Right kidney (tissue), 9 donors: ENCODE measurements around the gene XG.
"Not testable (repeated sequence)": the region's sequence is repeated elsewhere in the genome, so short reads cannot be mapped to it uniquely, and the experiment has no call there.

Source experiments
- DNase-seq: peaks from one replicate; pipeline ENCODE4 v3.0.0-alpha.2; 2016
- long read RNA-seq, 8 donors: transcript quantifications; one replicate each; lab custom pipeline, GENCODE V29; 2026

XG gene, protein sequence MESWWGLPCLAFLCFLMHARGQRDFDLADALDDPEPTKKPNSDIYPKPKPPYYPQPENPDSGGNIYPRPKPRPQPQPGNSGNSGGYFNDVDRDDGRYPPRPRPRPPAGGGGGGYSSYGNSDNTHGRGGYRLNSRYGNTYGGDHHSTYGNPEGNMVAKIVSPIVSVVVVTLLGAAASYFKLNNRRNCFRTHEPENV
- long read RNA-seq, donor 1, result 0 reads
- long read RNA-seq, donor 2, result 0 reads
- long read RNA-seq, donor 3, result 0 reads
- long read RNA-seq, donor 4, result 0 reads
- long read RNA-seq, donor 5, result 0 reads
- long read RNA-seq, donor 6, result 0 reads
- long read RNA-seq, donor 7, result 0 reads
- long read RNA-seq, donor 8, result 0 reads

DNA sequence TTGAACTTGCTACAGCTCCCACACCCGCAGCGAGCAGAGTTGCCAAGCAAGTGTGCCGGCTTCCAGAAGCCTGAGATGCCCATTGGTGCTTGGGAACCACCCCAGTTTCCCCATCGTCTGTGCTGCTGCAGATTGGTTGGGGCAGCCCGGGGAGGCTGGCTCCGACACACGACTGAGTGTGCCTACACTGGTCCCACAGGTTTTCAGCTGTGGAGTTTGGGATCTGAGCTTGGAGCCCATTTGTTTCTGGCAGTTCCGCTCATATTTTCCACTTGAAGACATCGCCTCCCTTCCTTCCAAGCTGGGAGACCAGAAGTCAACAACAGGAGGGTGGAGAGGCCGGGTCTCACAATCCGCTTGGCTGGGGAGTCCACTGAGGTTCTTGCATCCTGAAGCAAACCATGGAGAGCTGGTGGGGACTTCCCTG is at the start of gene XG:
Gene XG (plus strand): TSS at position 167 of the 427 bp plus-strand sequence. CDS start 235 bp downstream, at position 402.
- DNase-seq, result not testable (repeated sequence)

DNA sequence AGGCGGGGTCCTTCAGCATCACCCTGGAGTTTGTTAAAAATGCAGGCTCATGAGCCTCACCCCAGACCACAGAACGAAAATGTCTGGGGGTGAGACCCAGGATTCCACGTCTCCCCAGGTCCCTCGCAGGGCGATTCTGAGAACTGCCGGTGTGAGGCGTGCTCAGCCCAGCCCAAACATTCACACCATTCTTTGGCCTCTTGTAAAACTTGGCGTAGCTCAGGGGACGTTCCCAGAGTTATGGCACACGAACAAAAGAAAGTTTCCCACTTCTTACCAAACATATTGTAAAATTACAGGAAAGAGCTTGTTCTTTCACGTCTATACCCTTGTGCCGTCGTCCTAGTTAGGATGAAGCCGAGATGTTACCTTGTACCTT is 47.9 kb upstream of the XG start:
- DNase-seq, result no peak

DNA sequence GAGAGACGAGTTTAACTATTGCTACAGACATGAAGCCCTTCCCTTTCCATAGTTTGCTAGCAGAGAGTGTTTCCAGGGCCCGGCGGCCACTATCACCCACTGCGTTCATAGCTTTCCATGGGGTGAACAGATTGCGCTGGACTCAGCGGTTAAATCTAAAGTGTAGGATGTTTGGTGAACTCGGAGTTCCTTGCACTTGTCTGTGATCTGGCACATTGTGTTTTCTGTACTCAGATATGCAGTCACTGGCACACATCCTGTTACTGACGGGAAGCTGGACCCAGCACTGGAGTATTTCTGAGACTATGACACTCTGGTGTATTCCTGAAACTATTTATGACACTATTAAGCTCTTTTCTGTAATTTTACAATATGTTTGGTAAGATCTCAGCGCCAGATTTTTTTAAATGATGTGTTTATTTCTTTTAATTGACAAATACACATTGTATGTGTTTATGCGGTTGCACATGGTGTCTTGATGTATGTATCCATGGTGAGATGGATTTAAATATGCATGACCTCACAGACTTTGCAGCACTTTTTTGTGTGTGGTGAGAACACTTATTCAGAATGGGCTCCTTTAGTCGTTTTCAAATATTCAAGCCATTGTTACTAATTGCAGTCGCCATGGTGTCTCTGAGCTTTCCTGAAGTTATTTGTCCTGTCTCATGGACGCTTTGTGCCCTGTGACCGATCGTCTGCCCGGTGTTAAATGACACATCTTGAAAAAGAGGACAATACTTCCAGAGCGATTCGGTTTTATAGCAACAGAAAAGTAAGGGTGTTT is 46.6 kb upstream of the XG start:
- no peak for DNase-seq

DNA sequence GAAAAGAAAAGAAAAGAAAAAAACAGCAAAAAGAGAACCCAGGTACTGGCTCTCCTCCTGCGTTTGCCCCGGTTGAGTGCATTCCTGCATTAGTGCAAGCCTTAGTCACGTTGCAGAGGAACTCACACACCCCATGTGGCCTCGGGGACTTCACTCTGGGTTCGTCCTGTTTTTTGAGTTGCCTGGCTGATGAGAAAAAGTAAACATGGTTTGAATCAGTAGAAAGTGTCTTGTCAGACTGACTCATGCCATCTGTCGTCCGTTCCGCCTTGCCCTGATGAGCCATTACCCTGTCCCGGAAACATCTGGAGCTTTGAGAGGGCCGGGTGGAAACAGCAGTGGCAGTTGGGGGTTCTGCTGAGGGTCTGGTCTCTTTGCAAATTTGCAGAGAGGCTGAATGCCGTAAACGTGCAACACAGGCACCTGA is 44.5 kb upstream of the XG start:
- peak; percentile 38 for DNase-seq

DNA sequence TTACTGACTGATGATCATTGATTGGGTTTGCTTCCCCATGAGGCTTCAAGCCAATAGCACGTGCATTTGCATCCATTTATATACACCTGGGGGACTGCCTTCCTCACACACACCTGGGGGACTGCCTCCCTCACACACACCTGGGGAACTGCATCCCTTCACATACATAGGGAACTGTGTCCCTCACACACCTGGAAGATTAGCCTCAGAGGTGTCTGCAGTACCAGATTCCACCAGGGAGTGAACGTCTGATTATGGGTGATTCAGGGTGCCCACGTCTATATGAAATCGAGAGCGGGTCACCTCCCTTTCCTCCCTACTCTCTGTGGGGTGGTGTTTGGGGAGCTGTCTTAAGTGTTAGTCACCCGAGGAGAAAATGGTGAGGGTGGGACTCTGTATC is 43.8 kb upstream of the XG start:
- DNase-seq, result no peak

DNA sequence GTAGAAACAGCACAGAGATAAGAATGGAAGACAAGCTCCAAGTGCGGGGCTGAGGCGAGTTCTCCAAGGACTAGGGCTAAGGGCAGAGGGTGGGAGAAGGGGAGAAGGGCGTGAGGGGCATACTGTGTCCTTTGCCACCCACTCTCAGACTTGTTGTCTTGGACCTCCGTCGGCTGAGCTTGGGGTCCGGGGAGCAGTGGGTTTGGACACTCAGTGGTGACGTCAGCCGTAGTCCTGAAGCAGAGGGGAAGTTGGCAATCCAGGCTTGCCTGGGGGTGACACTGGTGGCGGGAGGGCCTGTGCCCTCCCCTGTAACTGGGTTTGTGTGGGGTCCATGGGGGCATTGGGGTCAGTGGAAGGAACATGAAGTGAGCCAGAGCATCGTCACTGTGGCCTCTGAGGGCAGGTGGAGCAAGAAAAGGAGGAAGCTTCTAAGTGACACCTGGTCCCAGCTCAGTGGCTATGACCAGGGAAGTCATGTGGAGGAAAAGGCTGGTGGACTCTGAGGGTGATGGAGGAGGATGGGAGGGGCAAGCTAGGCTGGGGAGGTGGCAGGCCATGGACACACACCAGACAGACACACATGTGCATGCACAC is 43.1 kb upstream of the XG start:
- no peak for DNase-seq

DNA sequence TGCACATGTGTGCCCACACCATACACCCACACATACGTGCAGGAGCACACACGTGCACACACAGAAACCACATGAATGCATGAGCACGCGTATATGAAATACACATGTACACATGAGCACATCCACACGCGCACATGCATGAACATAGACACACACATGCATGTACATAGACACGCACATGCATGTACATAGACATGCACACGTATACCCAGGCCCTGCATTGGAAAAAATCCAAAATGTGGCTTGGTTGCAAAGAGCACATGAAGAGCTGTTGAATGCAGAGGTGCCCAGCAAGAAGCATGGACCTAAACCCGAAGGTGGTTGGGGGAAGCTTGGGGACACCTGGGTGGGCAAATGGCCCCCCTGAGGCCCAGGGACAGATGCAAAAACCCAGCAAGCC is 42.3 kb upstream of the XG start:
- no peak for DNase-seq

DNA sequence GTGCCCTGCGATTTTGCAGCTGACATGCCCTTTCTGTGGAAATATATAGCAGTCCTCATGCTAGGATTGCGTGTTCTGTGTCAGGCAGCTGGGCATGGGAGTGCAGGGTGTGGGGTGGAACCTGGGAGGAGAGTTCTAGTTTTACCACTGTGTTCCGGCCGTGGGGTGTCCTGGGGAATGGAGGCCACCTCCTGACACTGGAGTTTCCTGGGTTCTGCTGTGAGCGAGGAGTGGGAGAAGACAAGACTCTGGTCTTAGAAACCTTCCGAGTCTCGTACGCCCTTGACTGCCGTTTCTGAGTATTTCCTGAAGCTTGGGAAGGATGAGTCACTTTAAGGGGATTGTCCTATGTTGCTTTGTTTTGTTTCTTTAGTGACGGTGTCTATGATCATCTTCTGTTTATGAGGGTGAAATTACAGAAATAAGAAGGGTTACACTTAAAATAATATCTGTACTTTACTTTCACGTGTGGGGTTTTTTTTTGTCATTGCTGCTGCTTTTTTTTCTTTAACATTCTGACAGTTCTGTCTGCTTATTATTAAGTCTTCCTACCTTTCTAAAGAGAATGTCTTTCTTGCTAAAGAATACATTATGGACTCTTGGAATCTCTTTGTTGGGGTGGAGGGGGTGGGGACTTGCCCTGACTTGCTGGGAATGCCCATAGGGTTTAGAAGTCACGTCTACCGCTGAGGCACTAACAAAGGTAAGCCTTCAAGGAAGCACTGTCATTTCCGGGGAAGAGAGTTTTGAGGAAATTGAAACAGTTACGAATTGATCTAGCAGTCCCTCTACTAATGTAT is 41.6 kb upstream of the XG start:
- no peak for DNase-seq

DNA sequence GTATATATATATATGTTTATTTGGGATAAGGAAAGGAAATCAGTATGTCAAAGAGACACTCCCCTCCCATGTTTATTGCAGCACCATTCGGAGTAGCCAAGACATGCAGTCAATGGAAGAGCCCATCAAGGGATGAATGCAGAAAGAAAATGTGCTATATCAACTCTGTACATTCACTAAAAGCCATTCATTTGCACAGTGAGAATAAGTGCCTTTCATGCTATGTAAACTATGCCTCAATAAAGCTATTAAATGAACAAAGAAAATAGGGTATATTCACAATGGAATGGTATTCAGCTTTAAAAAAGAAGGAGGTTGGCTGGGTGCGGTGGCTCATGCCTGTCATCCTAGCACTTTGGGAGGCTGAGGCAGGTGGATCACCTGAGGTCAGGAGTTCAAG is 40.4 kb upstream of the XG start:
- no peak for DNase-seq

DNA sequence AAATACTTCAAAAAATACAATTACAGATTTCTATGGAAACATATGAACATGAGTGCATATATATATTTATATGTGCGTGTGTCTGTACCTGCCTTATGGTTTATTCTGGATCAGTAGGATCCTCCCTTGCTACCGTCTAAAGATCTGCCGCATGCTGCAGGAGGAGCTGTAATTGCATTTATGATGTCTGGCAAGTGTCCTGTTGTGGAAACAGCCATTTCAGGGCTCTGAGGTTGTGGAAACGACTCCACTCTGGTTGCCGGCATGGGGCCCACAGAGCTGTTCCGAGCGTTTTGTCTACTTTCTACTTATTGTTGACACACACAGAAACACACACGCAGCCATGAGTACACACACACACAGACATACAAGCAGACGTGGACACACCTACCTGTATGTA is 39.4 kb upstream of the XG start:
- no peak for DNase-seq

DNA sequence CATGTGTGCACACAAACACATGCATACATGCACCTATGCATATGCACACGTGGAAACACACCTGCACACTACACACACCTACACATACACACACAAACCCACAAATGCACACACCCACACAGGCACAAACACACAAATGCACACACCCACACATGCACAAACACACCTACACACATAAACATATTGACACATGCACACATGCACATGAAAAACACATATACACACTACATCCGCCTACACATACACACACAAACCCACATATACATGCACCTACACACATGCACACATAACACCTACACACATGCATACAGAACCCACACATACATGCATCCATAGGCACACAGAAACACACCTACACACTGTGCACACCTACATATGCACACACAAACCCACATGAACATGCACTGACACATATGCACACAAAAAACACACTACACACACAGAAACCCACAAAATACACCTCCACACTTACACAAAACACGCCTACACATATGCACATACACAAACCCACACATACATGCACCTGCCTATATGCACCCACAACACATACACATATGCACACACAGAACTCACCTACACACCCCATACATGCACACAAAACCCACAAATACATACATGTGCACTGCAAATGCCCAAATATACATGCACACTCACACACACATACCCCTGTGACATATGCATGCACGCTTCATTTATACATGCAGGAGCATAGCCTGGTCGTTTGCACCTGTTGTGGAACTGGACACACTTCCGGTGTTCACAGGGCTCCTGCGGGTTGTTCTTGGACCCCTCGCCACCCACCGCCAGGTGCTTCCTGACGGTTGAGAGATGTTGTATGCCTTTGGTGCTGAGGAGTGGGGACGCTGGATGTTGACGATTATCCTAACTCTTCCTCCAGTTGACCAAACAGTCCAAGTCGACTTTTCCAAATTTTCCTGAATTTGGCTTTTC is 38.7 kb upstream of the XG start:
- no peak for DNase-seq

DNA sequence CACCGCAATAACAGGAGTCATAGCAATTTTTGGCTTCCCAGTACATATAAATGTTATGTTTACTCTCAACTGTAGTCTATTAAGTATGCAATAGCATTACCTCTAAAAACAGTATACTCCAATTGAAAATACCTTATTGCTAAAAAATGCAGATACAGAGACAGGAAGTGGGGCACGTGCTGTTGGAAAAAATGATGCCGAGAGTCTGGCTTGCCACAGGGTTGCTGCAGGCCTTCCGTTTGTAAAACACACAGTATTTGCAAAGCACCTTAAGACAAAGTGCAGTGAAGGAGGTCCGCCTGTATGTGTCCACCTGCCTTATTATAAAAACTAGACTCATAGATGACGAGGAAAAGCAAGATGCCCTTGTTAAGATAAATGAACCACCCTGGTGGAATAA is 37.3 kb upstream of the XG start:
- DNase-seq, result no peak

DNA sequence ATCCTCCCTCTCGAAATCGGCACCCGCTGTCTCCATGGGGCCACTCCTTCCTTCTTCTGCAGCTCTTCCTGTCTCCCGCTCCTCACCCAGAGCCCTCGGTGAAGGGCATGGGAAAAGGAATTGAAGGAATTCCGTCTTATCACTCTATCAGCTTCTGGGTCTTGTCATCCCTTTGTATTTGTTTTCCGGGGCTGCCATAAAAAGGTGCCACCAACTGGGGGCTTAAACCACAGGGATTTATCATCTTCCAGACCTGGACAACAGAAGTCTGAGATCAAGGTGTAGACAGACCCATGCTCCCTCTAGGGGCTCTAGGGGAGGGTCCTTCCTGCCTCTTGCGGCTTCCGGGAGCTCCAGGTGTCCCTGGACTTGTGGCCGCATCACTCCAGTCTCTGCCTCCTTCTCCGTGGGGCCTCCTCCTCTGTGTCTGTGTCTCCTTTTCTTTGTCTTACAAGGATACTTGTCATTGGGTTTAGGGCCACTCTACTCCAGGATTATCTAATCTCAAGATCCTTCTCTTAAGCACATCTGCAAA is 36.7 kb upstream of the XG start:
- DNase-seq, result no peak

DNA sequence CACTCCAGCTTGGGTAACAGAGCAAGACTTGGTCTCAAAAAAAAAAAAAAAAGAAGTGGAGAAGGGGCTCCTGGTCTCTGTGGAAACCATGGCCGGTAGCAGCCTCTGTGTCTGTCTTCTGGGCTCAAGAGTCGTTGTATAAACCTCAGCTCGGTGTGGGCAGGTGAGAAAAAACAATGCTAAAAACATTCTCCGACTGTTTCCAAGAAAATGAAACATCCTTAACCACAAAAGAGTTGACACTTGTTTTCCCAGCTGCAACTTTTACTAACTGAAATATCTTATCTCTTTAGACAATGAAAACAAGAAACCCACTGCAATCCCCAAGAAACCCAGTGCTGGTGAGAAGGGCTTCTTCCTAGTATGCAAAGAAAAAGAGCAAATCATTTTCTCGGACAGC is 34.5 kb upstream of the XG start:
- no peak for DNase-seq

DNA sequence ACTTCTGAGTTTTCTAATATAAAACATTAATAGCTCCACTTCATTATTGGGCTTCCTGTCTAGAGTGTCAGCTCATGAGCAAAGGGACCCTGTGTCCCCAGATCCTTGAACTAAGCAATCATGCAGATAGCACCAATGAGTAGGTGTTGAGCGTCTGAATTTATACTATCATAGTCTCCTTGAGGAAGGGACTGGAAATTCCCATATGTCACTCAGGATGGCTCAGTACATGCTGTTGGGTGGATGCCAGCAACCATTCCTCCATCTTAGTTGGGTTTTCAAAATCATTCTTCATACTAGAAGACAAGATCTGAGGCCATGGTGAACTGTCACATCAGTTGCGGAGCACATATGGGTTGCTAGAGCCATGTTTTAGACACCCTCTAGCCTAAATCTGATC is 33.0 kb upstream of the XG start:
- no peak for DNase-seq

DNA sequence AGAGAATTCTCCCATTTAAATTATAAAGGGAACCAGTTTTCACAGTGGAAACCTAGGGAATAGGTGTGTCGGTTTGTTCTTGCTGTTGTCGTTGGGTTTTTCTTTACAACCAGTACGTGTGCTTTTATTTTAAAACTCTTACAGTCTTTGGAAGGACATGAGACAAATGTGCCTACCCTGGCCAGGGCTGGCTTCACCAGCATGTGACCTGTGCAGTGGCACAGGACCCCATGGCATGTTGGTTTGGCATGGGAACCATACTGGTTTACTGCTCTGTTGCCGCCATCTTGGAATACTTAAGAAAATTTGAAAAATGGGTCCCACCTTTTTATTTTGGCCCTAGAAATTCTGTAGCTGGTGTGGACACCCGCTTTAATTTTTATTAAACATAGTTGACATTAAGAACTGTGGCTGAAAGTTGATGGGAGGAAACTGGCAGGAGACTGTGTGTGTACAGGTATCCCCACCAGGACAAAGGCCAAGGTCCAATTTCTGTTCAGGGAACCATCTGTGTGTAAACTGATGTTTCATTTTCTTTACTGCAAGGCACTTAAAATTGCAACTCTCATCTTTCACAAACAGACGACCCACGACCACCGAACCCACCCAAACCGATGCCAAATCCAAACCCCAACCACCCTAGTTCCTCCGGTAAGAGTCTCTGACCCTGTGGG is 31.9 kb upstream of the XG start:
- no peak for DNase-seq

DNA sequence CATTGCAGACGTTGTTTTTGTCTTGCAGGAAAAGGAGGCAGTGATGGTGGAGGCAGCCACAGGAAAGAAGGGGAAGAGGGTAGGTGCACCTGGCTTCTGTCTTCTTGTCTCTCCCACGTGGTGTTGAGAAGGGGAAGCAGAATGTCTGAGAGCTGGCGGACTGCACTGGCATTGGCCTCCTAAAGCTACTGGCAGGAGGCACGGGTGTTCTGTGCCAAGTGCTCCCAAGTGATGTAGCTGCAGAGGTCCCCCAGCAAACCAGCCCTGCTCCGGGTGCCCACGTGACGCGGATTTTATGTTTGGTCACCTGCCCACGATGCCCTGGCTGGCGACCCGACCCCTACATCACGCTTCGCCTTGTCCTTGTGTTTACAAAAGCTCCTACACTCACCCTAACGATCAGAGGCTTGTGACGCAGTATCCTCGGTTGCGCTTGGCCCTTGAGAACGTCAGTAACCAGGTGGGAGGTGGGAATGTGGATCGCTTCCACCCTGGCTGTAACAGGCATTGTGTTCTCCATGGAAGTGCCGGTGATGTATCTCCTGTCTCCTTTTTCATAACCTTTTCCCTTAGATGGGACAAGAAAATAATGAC is 28.5 kb upstream of the XG start:
- DNase-seq, result no peak

DNA sequence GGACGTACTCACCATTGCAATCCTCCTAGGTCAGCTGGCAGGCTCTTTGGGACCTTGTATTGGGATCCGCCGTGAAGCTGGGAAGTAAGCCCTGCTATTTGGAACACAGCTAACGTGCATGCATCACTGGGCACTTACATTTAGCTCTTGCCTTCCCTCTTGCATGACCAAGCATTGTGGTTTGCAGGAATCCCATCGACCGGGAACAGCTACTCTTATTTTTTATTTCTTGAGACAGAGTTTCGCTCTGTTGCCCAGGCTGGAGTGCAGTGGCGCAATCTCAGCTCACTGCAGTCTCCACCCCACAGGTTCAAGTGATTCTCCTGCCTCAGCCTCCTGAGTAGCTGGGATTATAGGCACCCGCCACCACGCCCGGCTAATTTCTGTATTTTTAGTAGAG is 24.6 kb upstream of the XG start:
- not testable (repeated sequence) for DNase-seq

DNA sequence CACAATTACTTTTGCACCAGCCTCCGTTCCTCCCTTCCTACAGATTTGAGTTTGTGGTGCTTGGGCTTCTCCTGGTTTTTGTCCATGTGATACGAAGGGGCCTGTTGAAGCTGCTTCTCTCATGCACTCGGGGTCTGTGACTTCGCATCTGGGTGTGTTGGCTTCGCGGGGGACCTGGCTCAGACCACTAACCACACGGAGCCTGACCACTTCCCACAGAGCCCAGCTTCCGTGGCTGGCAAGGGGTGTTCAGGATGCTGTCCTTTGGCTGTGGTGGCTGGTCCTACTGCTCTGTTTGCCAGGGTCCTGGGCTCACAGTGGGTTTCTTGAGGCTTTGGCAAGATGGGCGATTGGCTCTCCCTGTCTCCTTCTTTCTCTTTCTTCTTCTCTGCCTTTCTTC is 19.8 kb upstream of the XG start:
- DNase-seq, result no peak

DNA sequence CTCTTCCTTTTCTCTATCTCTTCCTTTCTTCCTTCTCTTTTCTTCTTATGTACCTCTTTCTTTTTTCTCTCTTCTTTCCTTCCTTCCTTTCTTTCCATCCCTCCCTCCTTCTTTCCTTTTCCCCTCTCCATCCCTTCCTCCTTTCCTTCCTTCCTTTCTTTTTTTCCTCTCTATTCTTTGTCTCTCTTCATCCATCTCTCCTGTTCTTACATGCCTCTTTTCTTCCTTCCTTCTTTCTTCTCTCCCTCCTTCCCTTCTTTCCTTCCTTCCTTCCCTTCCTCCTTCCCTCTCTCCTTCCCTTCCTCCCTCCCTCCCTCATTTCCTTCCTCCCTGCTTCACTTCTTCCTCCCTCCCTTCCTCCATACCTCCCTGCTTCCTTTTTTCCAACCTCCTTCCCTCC is 19.2 kb upstream of the XG start:
- no peak for DNase-seq
